Measurements from ENCODE around the gene SAMSN1.

DNA sequence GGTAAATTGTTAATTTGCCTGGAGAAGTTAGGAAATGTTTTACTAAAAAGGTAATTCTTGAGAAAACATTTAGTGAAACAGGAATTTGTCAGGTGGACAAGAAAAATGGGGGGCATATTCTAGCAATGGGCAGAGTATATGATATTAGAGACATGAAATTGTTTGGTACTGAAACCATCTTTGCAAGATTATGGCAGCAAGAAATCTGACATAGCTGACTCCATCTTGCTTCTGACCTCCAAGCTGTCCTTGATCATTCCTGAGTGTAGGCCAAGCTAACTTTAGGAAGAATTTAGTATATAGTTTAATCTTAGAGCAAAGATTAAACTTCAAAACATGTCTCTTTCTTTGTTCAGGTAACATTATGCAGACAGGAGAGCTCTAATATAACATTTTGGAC lies 14.0 kb upstream of the SAMSN1 start:
- TF ChIP-seq, protein P1, sequence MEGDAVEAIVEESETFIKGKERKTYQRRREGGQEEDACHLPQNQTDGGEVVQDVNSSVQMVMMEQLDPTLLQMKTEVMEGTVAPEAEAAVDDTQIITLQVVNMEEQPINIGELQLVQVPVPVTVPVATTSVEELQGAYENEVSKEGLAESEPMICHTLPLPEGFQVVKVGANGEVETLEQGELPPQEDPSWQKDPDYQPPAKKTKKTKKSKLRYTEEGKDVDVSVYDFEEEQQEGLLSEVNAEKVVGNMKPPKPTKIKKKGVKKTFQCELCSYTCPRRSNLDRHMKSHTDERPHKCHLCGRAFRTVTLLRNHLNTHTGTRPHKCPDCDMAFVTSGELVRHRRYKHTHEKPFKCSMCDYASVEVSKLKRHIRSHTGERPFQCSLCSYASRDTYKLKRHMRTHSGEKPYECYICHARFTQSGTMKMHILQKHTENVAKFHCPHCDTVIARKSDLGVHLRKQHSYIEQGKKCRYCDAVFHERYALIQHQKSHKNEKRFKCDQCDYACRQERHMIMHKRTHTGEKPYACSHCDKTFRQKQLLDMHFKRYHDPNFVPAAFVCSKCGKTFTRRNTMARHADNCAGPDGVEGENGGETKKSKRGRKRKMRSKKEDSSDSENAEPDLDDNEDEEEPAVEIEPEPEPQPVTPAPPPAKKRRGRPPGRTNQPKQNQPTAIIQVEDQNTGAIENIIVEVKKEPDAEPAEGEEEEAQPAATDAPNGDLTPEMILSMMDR (IDR thresholded peaks at IDR 0.05 in 4 of 5, conservative IDR thresholded peaks at IDR 0.05 in 1 of 5), result no peak
- TF ChIP-seq POLR2A (IDR thresholded peaks at IDR 0.05), result no peak
